HG02610 (cell line): ENCODE data around the gene PRKG1.
"Not testable (repeated sequence)": the region's sequence is repeated elsewhere in the genome, so short reads cannot be mapped to it uniquely, and the experiment has no call there.

Experiments used
- ATAC-seq: cut with Tn5 transposase; IDR thresholded peaks from one replicate; pipeline ENCODE4 v1.9.1; 2021; ENCODE audit warnings: mild to moderate bottlenecking, moderate library complexity; ENCODE audit not compliant: unreplicated experiment

PRKG1 gene

DNA sequence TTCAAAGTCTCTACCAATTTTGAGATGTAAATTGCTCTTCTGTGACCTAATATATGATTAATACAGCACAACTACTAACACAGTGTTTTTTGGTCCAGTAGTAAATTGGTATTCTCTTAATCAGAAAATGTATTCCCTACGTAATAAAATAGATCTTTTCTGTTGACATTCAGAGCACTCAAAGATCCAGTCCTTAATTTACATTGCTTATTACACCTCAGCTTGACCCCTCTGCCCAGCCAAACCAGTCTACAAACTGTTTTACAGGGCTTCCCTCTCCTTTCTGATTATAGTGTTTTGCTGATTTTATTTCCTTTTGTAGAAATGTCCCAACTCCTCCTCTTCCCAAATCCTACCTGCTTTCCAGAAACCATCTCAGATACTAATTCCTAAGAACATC lies 293.4 kb downstream of the PRKG1 start:
- ATAC-seq: no peak

DNA sequence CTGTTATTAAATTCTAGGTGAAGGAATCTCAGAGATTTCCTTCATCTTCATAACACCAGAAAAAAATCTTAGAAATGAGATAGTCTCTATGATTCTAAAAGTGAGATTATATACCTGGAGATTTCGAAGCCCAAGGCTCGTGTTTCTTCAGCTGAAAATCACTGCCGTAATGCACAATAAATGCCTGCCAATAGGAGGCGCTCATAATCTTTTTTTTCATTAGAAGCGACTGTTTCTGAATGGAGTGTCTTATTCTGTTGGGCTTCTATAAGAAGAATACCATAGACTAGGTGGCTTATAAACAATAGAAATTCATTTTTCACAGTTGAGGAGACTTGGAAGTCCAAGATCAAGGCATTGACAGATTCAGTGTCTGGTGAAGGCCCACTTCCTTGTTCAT lies 294.7 kb downstream of the PRKG1 start:
- ATAC-seq: no peak

DNA sequence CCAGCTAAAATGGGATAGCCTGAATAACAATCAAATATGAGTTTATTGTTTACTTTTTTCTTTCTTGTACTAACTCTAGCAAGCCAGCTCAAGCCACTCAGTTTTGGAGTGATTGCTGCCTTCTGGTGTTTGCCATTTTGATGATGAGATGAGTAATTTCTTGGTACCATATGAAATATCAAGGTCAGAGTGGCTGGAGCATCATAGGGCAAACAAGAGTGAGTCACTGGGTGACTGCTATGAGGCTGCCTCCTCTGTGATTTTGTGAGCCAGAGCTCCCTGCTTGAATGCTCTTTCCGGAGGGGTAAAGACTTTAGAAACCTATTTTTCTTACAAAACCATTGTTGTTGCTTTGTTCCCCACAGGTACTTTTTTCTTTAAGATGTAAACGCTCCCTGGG lies 295.6 kb downstream of the PRKG1 start:
- ATAC-seq: no peak

DNA sequence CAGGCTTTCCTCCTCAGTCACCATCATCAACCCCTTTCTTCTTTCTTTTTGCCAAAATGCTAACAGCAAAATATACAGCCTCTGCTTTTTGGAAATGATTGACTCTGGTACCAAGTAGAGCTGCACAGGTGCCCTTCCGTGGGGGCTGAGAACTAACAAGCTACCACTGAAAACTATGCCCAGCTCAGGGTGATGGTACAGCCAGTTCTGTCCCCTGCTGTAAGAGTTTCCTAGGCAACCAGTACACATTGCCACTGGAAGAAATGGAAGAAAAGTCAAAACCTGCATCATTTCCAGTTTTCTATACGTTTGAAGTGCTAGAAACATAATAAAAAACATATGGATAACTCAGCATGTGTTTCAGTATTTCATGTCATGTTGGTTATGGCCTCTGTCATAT lies 297.5 kb downstream of the PRKG1 start:
- ATAC-seq: no peak

DNA sequence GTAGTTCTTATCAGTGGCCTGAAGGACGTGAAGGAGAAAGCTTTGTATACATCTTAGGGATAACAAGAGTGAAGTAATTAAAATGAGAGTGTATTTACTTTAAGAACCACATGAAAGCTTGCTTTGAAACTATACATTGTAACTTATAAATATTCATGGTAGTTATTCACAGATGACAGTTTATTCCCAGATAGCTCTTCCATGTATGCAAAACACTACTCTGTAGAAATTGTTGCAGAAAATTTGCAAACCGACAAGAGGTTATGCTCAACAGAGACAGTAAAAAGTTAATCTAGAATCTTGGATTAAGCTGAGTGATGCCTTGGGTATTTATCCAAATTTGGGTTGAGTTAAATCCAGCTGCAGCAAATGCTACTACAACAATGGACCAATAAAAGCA lies 301.5 kb downstream of the PRKG1 start:
- ATAC-seq: no peak

DNA sequence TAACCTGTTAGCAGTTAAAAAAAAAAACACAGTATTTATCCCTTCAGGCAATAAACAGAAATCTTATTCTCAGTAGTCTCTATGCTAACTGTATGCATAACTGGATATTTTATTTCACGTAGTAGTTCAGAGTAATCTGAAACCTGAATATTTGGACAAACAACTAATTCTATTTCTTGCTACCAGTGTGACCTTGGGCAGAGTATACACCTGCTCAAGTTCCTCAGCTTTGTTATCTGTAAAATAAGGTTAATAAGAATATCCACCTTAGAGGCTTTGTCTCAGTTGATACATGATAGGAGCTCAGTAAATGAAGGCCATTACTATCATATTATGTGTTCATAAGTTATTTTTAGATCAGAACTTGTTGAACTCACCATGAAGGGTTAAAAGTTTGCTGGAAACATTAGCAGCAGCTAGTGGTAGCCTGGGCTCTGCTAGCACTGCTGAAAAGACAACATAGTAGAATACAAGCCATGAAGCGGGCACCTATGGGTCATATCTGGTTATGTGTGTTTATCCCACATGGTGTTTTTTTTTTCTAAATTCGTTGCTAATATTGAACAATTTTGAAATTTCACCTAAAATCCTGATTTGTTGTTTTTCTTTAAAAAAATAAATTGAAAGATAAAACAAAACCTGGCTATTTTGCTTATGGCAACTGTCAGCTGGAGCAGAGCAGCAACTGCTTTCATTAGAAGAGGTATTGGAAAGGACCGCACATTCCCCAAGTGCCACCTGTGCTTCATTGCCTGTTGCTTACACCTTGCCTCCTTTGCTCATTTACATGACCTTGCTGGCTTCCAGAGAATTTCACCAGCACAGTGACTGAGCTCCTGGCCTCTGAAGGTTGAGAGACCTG lies 303.0 kb downstream of the PRKG1 start:
- no peak for ATAC-seq

DNA sequence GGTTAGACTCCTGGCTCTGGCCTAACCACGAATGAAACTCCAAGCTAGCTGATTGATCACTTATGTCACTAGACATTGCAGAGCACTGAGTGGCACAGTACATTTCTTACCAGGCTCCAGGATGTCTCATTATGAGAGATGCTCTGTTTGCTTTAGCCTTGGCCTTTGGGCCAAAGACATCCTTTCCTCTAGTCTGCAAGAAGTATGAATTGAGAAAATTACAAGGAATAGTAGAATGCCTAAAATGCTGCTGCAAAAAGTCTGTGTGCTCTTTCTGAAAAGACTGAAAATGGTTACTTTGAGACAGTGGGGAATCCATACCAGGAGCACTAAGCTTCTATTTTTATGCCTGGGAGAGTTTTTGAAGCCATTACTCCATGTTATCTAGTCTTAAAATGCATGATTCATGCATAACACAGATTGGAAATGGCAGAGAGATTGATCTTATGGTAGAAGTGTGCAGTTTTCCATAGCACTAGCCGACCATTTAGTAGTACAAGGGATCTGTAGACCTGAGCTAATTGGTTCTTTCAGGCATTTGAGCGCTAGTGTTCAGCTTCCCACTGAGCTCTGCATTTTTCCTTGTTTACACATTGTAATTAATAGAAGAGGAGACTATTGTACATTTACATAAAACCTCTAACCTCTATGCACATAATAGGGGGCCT lies 303.8 kb downstream of the PRKG1 start:
- ATAC-seq: no peak

DNA sequence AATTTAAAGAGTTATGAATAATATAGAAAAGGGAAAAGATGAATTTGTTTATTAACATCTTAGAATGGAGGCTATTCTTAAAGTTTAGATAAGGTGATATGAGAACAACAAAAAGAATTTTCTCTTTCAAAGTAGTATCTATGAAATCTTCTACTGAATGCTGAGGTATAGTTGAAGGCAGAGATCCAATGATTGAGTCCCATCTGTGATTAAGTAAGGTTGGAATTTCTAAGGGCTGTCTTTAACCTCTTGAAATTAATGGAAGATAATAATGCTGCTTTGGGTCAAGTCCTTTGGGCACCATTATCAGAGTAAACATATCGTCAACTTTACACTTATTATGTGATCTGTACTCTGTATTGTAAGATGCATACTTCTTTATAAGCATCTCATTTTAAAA lies 307.9 kb downstream of the PRKG1 start:
- ATAC-seq: no peak

DNA sequence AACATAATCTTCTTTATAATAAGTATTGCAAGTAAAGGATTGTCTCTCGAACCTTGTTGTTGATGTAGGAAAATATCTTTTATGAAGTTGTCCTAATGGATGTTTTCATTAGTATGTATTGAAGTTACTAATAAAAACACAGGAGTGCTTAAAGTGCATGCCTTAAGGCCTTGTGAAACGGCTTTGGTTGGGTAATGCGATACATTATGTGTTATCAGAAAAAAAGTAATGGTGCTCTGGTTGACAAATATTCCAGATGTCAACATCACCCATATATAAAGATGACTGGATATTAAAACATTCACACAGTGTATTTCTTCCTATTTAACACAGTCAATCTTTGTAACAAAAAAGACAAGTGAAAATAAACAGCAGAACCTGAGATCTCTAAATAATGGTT lies 310.7 kb downstream of the PRKG1 start:
- no peak for ATAC-seq

DNA sequence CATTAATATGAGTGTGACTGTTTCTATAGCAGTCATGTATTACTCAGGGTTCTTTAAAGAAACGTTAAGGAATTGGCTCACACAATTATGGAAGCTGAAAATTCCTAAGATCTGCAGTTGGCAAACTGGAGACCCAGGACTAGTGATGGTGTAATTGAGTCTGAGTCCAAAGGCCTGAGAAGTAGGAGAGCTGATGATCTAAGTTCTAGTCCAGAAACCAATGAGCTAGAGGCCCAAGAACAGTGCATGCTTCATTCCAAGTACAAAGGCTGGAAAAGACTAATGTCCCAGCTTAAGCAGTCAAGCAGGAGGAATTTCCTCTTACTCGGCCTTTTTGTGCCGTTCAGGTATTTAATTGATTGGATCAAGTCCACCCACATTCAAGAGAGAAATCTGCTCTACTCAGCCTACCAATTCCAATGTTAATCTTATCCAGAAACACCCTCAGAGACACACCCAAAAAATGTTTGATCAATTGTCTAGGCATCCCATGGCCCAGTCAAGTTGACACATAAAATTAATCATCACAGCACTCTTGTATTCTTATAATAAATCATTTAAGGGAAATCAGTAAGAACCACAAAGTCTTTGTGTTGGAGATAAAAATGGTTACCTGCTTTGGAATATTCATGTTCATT lies 312.1 kb downstream of the PRKG1 start:
- no peak for ATAC-seq

DNA sequence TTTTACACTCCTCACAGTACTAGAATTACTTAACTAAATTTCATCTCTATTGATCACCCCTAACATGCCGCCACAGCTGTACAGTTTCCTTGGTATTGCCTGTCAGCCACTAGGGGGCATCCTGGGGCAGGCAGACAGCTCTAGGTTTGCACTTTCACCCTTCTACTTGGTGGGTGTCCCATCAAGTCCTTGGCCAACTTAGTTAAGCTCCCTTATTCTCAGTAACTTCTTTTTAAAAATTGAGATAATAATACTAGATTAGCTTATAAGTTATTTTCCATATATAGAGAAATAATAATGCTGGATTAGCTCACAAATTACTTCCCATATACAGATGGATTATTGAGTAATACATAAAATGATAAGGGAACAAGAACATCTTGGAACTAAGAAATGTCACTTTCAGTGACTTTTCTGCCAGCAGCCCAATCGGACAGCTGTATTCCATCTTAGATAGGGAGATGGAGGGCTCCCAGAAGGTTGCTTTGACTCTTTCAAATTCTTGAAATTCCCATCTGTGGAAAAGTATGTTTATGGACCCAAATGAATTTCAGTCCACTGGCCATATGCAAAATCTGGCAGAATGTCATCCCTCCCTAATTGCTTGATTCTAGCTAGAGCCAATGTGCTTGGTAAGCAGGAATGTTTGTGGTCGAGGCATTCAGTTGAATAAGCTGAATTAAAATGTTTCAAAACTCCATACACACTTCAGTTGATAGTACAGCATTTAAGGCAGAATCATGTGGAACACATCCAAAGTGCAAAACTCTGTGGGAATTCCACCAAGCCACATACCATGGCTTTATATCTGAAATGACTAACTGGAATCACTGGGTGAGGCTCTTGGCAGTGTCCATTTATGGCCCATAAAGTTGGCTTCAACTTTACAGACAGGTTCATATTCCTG lies 315.4 kb downstream of the PRKG1 start:
- peak; percentile 87 for ATAC-seq

DNA sequence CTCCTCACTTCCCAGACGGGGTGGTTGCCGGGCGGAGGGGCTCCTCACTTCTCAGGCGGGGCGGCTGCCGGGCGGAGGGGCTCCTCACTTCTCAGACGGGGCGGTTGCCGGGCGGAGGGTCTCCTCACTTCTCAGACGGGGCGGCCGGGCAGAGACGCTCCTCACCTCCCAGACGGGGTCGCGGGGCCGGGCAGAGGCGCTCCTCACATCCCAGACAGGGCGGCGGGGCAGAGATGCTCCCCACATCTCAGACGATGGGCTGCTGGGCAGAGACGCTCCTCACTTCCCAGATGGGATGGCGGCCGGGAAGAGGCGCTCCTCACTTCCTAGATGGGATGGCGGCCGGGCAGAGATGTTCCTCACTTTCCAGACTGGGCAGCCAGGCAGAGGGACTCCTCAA lies 318.7 kb downstream of the PRKG1 start:
- ATAC-seq: not testable (repeated sequence)

DNA sequence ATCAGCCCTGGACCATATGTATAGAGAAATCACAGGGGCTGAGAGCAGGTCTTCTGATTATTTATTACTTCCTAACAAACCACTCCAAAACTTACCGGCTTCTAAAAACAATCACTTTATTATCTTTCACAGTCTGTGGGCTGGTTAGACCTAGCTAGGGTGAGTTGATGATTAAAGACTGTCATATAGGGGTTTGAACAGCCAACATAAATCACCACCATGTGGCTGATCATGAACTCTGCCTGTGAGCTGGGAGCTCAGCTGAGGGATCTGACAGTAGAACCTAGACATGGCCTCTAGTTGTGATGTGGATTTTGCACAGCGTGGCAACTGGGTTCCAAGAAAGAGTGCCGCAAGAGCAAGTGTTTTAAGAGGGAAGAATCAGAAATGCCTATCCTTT lies 319.8 kb downstream of the PRKG1 start:
- ATAC-seq: no peak

DNA sequence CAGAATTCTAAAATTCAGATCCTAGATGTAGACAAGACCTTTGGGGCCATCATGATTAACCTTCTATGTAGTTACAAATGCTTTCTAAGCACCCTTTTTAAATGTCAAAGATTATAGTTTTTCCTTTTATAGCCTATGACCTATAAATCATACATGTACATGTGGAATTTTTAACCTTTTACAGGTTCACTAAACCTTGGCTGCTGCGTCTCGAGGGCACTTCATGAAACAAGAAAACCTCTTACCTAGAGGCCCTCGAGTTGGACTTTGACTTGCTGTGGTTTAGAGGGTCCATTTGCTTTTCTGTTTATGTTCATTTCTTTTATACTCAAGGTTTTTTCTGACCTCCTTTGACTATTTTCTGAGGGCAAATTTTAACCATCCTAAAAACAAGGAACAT lies 323.0 kb downstream of the PRKG1 start:
- no peak for ATAC-seq

DNA sequence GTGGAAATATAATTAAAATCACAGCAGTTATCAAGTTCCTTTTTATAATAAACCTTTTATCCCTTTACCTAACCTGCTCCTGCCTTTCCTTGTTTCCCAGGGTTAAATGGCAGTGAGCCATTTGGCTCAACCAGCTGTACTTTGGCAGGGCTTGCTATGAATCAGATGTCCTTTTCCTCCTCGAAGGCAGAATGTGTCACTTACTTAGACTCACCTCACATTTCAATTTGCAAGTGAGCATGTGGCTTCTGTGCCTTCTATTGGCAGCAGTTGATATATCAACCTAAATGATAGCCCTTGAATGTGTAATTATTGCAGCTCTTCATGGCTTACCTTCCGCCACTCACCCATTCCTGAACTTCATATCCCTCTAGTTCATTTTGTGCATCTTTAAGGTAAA lies 323.4 kb downstream of the PRKG1 start:
- no peak for ATAC-seq

DNA sequence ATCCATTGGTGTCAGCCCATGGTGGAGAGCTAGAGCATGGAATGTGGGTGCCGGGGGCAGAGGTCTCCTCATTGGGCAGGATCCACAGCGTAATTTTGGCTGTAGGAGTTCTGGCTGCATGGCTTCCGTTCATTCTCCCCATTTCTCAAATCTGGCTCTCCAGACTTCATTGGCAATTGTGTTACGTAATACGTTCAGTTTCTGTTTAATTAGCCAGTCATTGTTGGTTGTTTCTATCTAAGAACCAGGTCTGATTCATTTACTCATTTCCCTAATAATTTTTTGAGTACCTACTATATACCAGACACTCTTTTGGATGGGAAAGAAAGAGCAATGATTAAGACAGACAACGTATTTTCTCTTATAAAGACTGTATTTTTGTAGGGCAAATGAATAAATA lies 325.6 kb downstream of the PRKG1 start:
- ATAC-seq: no peak

DNA sequence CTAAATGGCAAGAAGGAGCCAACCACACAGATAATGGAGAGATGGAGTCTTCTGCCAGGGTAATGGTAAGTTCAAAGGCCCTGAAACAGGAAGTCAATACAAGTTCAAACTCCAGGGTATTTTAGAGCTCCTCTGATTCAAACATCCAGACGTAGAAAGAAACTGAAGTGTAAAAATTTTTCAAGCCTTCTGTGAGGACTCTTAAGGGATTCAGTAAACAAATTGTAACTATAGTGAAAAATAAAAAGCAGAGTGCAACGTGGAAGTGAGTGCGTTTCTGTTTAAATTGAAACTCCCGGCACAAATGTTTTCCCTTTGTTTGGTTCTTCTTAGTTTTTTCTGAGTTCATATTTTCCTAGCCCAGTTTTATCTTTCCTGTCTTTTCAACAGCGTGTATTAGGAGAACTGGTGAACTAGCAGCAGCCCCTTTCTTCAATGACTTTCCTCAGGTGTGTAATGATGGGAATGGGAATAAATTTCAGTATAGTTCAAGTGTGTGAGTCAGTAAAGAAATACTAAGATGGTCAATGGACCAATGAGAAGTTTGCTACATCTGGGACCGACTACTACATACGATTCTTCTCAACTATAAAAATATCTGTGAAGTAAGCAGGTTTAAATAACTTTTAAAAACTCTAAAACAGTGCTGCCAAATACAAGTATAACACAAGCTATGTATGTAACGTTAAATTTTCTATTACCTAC lies 326.3 kb downstream of the PRKG1 start:
- no peak for ATAC-seq

DNA sequence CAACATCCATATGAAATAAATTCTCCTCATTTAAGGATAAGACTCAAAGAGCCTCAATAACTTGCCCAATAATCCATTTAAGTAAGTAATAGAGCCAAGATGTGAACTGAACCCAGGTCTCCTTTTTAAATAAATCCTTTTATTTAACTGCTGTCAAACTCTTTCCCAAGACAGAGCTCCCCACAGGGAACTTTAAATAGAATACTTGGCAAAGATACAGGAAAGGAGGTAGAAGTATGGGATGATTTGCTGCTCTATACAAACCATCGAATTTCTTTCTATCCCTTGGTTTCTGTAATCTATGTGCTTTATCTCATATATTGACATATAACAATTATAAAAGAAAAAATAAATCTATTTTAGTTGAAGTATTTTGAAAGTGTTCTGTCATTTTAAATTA lies 329.2 kb downstream of the PRKG1 start:
- no peak for ATAC-seq

DNA sequence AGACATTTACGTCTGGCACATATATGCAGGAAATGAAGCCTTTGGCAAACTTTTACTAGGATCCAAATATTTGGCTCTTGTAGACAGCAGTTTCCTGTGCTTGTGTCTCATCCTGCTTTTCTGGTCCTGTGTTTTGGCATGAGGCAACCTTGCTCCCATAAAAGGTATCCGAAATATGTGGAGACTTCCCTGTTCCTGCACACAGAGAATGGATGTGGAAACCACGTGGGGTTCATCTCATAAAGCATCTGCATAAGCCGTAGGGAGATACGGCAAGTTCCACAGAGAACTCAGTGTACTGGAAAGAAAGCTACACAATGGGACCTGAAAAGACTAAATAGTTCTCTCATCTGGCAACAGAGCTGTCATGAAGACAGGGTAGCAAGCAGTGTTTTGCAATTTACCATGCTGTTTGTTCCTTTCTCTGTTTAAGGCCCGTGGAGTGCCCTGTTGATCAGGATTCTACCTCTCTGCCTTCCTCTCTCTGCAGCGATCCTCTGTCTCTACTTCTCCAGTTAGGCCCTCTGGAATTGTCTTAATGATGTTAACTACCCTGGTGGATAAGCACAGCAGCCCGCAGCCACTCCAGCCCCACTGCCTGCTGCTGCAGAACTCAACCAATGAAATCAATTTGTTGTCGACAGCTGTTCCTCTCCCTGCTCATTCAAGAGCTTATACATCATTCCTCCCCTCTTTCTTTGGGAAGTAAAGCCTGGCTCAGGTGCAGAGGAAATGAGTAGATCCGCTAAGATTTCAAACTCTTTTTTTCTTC lies 331.5 kb downstream of the PRKG1 start:
- no peak for ATAC-seq

DNA sequence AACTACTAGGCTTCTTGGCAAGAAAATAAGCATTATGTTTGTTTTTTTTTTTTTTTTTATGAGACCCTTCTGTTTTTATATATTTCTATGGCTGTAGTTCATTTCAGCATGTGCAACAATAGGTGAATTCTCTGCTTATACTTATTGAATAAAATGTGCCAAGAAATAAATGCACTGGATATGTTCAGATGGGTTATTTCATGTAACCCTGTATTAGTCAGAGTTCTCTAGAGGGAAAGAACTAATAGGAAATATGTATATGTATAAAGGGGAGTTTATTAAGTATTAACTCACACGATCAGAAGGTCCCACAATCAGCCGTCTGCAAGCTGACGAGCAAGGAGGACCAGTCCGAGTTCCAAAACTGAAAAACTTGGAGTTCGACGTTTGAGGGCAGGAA lies 332.3 kb downstream of the PRKG1 start:
- no peak for ATAC-seq
